ENCODE results near the gene DGLUCY. TPM values are rescaled to one million over a fixed set of nuclear protein-coding genes. Genes with fewer than 3 reads are reported as not detected.

Gene DGLUCY
- total RNA-seq, 1 experiment from 2014 or later: 67.0 TPM

GRCh38 chr14:91273885-91274273 is 160.0 kb downstream of the DGLUCY start:
- no peak overlapping the region for H3K4me2 ChIP-seq (ENCODE audit: low read length)
- no peaks in the 10 kb centered on the region for H4K20me1 ChIP-seq (ENCODE audit: insufficient read depth)
- no peaks in the 10 kb centered on the region for H3K9me3 ChIP-seq (ENCODE audit: control insufficient read depth in 1 of 2, insufficient read depth in 1 of 2, low read depth in 1 of 2, low read length in 2 of 2)
- ChIA-PET CTCF (no interaction called here), POLR2A (no interaction called here), RAD21 (ENCODE audit: low non-redundant PET in 1 of 2, low total read pairs in 2 of 2, uncharacterized antibody in 2 of 2, unreplicated experiment in 2 of 2) (no interaction called here)
- 0 out of 4 replicates have a peak, but pooled peaks cover 0 to 3% of the 10 kb centered on the region in 2 experiments for H3K36me3 ChIP-seq (ENCODE audit: control insufficient read depth in 1 of 2, insufficient read depth in 2 of 2, low read length in 2 of 2)
- no peaks in the 10 kb centered on the region for H3K79me2 ChIP-seq (ENCODE audit: insufficient read depth, low read length)
- no peak overlapping the region for H2AFZ ChIP-seq (ENCODE audit: low read depth, low read length, poor library complexity, severe bottlenecking)
- H3K4me3 ChIP-seq (replicated peaks in 1 of 2; ENCODE audit: low read depth in 1 of 2, low read length in 2 of 2): no peak overlapping the region
- DNase-seq (ENCODE audit: low read depth, low spot score) (no peak), ATAC-seq (no peak)
- no peaks in the 10 kb centered on the region for H3K9me2 ChIP-seq (ENCODE audit: insufficient read depth)
- no peak for TF ChIP-seq YY1 (IDR thresholded peaks at IDR 0.05; ENCODE audit: extremely low read depth, insufficient replicate concordance, low read depth, low read length)
- no peak for TF ChIP-seq SIN3A (IDR thresholded peaks at IDR 0.05; ENCODE audit: low read depth)
- TF ChIP-seq RAD21 (IDR thresholded peaks at IDR 0.05; ENCODE audit: low read depth): no peak
- H3K9ac ChIP-seq (ENCODE audit: low read length): no peak overlapping the region
- BruUV-seq (replicated peaks): no TSS peak
- H3K4me1 ChIP-seq (ENCODE audit: control insufficient read depth in 1 of 2, insufficient read depth in 2 of 2, low read length in 2 of 2): no peaks in the 10 kb centered on the region
- intact Hi-C loops (cut with micrococcal nuclease): no loop called here
- no peak overlapping the region for H3K27ac ChIP-seq (ENCODE audit: low read depth, low read length)
- no peaks in the 10 kb centered on the region for H3K27me3 ChIP-seq (ENCODE audit: insufficient read depth, low read length)

DNA sequence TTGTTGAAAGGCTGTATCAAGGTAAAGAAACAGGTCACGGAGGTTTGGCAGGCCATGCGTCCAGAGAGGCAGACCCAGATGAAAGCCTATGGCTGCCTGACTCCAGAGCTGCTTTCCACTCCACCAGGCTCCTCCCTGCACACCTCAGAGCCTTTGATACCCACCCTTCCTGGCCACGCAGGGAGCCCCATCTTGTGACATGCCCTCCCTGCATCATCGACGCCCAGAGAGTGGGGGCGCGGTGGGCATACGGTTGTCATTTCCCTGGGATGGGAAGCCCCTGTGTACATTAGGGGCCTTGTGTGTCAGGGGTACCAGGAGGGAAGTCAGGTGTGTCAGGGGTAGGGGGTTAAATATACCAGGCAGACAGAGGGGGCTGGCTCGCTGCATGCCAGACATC is 160.9 kb downstream of the DGLUCY start:
- DNase-seq (ENCODE audit: low read depth, low spot score) (no peak), ATAC-seq (no peak)
- Histone ChIP-seq H3K9ac (ENCODE audit: low read length) (no peak overlapping the region), H3K4me2 (ENCODE audit: low read length) (no peak overlapping the region), H3K36me3 (ENCODE audit: control insufficient read depth in 1 of 2, insufficient read depth in 2 of 2, low read length in 2 of 2) (peaks cover 0 to 3% of the 10 kb centered on the region in 2 experiments; a peak in 1 of 4 replicates), H3K27ac (ENCODE audit: low read depth, low read length) (no peak overlapping the region), H2AFZ (ENCODE audit: low read depth, low read length, poor library complexity, severe bottlenecking) (no peak overlapping the region), H3K27me3 (ENCODE audit: insufficient read depth, low read length) (no peaks in the 10 kb centered on the region), H3K9me2 (ENCODE audit: insufficient read depth) (no peaks in the 10 kb centered on the region), H3K9me3 (ENCODE audit: control insufficient read depth in 1 of 2, insufficient read depth in 1 of 2, low read depth in 1 of 2, low read length in 2 of 2) (no peaks in the 10 kb centered on the region), H3K79me2 (ENCODE audit: insufficient read depth, low read length) (no peaks in the 10 kb centered on the region), H3K4me3 (replicated peaks in 1 of 2; ENCODE audit: low read depth in 1 of 2, low read length in 2 of 2) (no peak overlapping the region), H3K4me1 (ENCODE audit: control insufficient read depth in 1 of 2, insufficient read depth in 2 of 2, low read length in 2 of 2) (no peaks in the 10 kb centered on the region), H4K20me1 (ENCODE audit: insufficient read depth) (no peaks in the 10 kb centered on the region)
- RAD21 ChIA-PET (ENCODE audit: low non-redundant PET in 1 of 2, low total read pairs in 2 of 2, uncharacterized antibody in 2 of 2, unreplicated experiment in 2 of 2): no interaction called here
- CTCF ChIA-PET: no interaction called here
- BruUV-seq (replicated peaks): no TSS peak
- intact Hi-C loops (cut with micrococcal nuclease): no loop called here
- POLR2A ChIA-PET: no interaction called here
- no peak for TF ChIP-seq ZFX (IDR thresholded peaks at IDR 0.05)
- TF ChIP-seq JUND (IDR thresholded peaks at IDR 0.05): no peak
- TF ChIP-seq, protein P1, sequence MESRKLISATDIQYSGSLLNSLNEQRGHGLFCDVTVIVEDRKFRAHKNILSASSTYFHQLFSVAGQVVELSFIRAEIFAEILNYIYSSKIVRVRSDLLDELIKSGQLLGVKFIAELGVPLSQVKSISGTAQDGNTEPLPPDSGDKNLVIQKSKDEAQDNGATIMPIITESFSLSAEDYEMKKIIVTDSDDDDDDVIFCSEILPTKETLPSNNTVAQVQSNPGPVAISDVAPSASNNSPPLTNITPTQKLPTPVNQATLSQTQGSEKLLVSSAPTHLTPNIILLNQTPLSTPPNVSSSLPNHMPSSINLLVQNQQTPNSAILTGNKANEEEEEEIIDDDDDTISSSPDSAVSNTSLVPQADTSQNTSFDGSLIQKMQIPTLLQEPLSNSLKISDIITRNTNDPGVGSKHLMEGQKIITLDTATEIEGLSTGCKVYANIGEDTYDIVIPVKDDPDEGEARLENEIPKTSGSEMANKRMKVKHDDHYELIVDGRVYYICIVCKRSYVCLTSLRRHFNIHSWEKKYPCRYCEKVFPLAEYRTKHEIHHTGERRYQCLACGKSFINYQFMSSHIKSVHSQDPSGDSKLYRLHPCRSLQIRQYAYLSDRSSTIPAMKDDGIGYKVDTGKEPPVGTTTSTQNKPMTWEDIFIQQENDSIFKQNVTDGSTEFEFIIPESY (IDR thresholded peaks at IDR 0.05; ENCODE audit: extremely low read depth, insufficient replicate concordance, low read length): no peak
- TF ChIP-seq, protein P2, sequence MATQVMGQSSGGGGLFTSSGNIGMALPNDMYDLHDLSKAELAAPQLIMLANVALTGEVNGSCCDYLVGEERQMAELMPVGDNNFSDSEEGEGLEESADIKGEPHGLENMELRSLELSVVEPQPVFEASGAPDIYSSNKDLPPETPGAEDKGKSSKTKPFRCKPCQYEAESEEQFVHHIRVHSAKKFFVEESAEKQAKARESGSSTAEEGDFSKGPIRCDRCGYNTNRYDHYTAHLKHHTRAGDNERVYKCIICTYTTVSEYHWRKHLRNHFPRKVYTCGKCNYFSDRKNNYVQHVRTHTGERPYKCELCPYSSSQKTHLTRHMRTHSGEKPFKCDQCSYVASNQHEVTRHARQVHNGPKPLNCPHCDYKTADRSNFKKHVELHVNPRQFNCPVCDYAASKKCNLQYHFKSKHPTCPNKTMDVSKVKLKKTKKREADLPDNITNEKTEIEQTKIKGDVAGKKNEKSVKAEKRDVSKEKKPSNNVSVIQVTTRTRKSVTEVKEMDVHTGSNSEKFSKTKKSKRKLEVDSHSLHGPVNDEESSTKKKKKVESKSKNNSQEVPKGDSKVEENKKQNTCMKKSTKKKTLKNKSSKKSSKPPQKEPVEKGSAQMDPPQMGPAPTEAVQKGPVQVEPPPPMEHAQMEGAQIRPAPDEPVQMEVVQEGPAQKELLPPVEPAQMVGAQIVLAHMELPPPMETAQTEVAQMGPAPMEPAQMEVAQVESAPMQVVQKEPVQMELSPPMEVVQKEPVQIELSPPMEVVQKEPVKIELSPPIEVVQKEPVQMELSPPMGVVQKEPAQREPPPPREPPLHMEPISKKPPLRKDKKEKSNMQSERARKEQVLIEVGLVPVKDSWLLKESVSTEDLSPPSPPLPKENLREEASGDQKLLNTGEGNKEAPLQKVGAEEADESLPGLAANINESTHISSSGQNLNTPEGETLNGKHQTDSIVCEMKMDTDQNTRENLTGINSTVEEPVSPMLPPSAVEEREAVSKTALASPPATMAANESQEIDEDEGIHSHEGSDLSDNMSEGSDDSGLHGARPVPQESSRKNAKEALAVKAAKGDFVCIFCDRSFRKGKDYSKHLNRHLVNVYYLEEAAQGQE (IDR thresholded peaks at IDR 0.05; ENCODE audit: low read depth): no peak
- no peak for TF ChIP-seq TCF7L2 (IDR thresholded peaks at IDR 0.05; ENCODE audit: borderline replicate concordance, extremely low read depth, insufficient read depth, insufficient read length)
- no peak for TF ChIP-seq EZH2phosphoT487 (IDR thresholded peaks at IDR 0.05; ENCODE audit: borderline replicate concordance)
- no peak for TF ChIP-seq YY1 (IDR thresholded peaks at IDR 0.05; ENCODE audit: extremely low read depth, insufficient replicate concordance, low read depth, low read length)
- no peak for TF ChIP-seq FOSL1 (IDR thresholded peaks at IDR 0.05; ENCODE audit: low read depth)
- no peak for TF ChIP-seq CEBPB (IDR thresholded peaks at IDR 0.05; ENCODE audit: low read depth)
- TF ChIP-seq SRF (IDR thresholded peaks at IDR 0.05; ENCODE audit: low read depth): no peak
- TF ChIP-seq, protein P3, sequence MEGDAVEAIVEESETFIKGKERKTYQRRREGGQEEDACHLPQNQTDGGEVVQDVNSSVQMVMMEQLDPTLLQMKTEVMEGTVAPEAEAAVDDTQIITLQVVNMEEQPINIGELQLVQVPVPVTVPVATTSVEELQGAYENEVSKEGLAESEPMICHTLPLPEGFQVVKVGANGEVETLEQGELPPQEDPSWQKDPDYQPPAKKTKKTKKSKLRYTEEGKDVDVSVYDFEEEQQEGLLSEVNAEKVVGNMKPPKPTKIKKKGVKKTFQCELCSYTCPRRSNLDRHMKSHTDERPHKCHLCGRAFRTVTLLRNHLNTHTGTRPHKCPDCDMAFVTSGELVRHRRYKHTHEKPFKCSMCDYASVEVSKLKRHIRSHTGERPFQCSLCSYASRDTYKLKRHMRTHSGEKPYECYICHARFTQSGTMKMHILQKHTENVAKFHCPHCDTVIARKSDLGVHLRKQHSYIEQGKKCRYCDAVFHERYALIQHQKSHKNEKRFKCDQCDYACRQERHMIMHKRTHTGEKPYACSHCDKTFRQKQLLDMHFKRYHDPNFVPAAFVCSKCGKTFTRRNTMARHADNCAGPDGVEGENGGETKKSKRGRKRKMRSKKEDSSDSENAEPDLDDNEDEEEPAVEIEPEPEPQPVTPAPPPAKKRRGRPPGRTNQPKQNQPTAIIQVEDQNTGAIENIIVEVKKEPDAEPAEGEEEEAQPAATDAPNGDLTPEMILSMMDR (IDR thresholded peaks at IDR 0.05 in 2 of 3, conservative IDR thresholded peaks at IDR 0.05 in 1 of 3; ENCODE audit: borderline replicate concordance in 1 of 3, insufficient read depth in 1 of 3, low read depth in 2 of 3, low read length in 2 of 3): no peak
